Measurements from ENCODE around the gene PGAM1. TPM values are rescaled to one million over a fixed set of nuclear protein-coding genes. Genes with fewer than 3 reads are reported as not detected.

The PGAM1 gene
- total and polyA plus RNA-seq, 9 of the 15 experiments (the other 6 are each of a cell fraction or from before 2014, with no cell fraction given): 40.3 to 559 (median 269) TPM

- ATAC-seq: no peak
- 72% methylated on average over 10 of the region's 10 CpGs for WGBS (ENCODE audit: insufficient coverage, low coverage, missing lambda C conversion rate)
- H3K9me3 ChIP-seq (replicated peaks; ENCODE audit: control insufficient read depth, insufficient read depth, low read depth, low read length): no peaks in the 10 kb centered on the region
- no peak overlapping the region for H3K4me3 ChIP-seq
- TF ChIP-seq FOS (IDR thresholded peaks at IDR 0.05; ENCODE audit: extremely low read depth, insufficient read length): no peak
- TF ChIP-seq MLLT1 (IDR thresholded peaks at IDR 0.05): 0 out of 4 replicates have a peak, but pooled peaks of 1 of the 2 experiments have one; percentile 51
- TF ChIP-seq NCOA1 (IDR thresholded peaks at IDR 0.05; ENCODE audit: low read depth): no peak
- TF ChIP-seq NR1H2 (CRISPR knock-in tag; IDR thresholded peaks at IDR 0.05): no peak
- TF ChIP-seq TBP (optimal IDR thresholded peaks at IDR 0.05; ENCODE audit: low read depth, low read length): no peak
- TF ChIP-seq MAX (CRISPR knock-in tag; IDR thresholded peaks at IDR 0.05): 0 out of 2 replicates have a peak, but pooled peaks have one; percentile 11
- no peak for TF ChIP-seq MIER1 (IDR thresholded peaks at IDR 0.05; ENCODE audit: low read depth)
- H2AFZ ChIP-seq (ENCODE audit: low read depth, low read length): peak overlapping the region; percentile 78
- H3K4me2 ChIP-seq (ENCODE audit: insufficient read depth, low read length): no peak overlapping the region
- in situ Hi-C loops (cut with MboI): no loop called here
- DNase-seq (ENCODE audit: extremely low read depth in 1 of 4, low spot score in 3 of 4): no peak
- no peaks in the 10 kb centered on the region for H3K27me3 ChIP-seq (ENCODE audit: control insufficient read depth in 2 of 2, insufficient read depth in 2 of 2, low read length in 2 of 2)
- intact Hi-C loops (cut with micrococcal nuclease): no loop called here
- H3K4me1 ChIP-seq (replicated peaks in 1 of 2; ENCODE audit: control insufficient read depth in 2 of 2, insufficient read depth in 2 of 2, low read length in 2 of 2): peaks cover 13 to 19% of the 10 kb centered on the region in 2 experiments; a peak in 3 of 5 replicates
- ChIA-PET CTCF (ENCODE audit: low intra/inter-chr PET ratio) (no interaction called here), POLR2A (interaction anchor here (0.7 to 2.1 kb wide), 2 partner anchors 15 to 195 kb away, joined by 3 to 6 read pairs; no protein-coding TSS in a partner anchor)
- no peaks in the 10 kb centered on the region for H3K9me1 ChIP-seq (ENCODE audit: control insufficient read depth, insufficient read depth, low read length)
- no peak for FAIRE-seq
- no peaks in the 10 kb centered on the region; the same call in 2 of the 3 replicates for H3K36me3 ChIP-seq (ENCODE audit: control insufficient read depth, insufficient read depth, low read length)
- H3K9ac ChIP-seq (ENCODE audit: insufficient read depth in 1 of 2, low read depth in 2 of 2, low read length in 2 of 2): peak overlapping the region in 1 of 2 experiments; percentile 76; a peak in 1 of 4 replicates
- H4K20me1 ChIP-seq (replicated peaks; ENCODE audit: control insufficient read depth, insufficient read depth, low read length): no peaks in the 10 kb centered on the region
- H3K27ac ChIP-seq (ENCODE audit: extremely low read depth, low read depth, low read length): peak overlapping the region; percentile 35; the same call in 2 of the 3 replicates
- H3K79me2 ChIP-seq (ENCODE audit: control insufficient read depth, insufficient read depth, low read length): no peaks in the 10 kb centered on the region
- no TSS peak for BruUV-seq (replicated peaks)
Measured at GRCh38 chr10:97412891-97413304, 13.1 kb upstream of the PGAM1 start.

Data from K562 (cell line).